ENCODE data around the gene ABLIM2. TPM values are rescaled to one million over a fixed set of nuclear protein-coding genes. Genes with fewer than 3 reads are reported as not detected.

ABLIM2 gene
- total RNA-seq, 1 experiment from 2014 or later: 1.0 TPM

GRCh38 chr4:8179771-8180170, 21.2 kb upstream of the ABLIM2 start:
- no peaks in the 10 kb centered on the region for H3K36me3 Mint-ChIP-seq (ENCODE audit: insufficient read depth in 1 of 3, low read depth in 3 of 3)
- H3T11ph ChIP-seq (ENCODE audit: low read length): no peak overlapping the region
- H2BK12ac ChIP-seq (ENCODE audit: insufficient read length, low read depth, low read length): no peak overlapping the region
- H4K20me1 ChIP-seq (ENCODE audit: control insufficient read depth, insufficient read depth, insufficient read length): no peaks in the 10 kb centered on the region
- no peak overlapping the region for H2BK5ac ChIP-seq (ENCODE audit: insufficient read length, low read length)
- H3K18ac ChIP-seq (ENCODE audit: insufficient read length, low read depth, low read length): no peak overlapping the region
- no peak overlapping the region for H3K4me3 Mint-ChIP-seq
- H4K5ac ChIP-seq (ENCODE audit: insufficient read length, low read depth, low read length): no peak overlapping the region
- H3K27ac Mint-ChIP-seq: no peak overlapping the region; a peak in 1 of 7 replicates
- TF ChIP-seq, protein P1, sequence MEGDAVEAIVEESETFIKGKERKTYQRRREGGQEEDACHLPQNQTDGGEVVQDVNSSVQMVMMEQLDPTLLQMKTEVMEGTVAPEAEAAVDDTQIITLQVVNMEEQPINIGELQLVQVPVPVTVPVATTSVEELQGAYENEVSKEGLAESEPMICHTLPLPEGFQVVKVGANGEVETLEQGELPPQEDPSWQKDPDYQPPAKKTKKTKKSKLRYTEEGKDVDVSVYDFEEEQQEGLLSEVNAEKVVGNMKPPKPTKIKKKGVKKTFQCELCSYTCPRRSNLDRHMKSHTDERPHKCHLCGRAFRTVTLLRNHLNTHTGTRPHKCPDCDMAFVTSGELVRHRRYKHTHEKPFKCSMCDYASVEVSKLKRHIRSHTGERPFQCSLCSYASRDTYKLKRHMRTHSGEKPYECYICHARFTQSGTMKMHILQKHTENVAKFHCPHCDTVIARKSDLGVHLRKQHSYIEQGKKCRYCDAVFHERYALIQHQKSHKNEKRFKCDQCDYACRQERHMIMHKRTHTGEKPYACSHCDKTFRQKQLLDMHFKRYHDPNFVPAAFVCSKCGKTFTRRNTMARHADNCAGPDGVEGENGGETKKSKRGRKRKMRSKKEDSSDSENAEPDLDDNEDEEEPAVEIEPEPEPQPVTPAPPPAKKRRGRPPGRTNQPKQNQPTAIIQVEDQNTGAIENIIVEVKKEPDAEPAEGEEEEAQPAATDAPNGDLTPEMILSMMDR (conservative IDR thresholded peaks at IDR 0.05): no peak
- no CpG with 5 or more reads among the region's 9 CpGs for WGBS (ENCODE audit: extremely low coverage, insufficient read length, low lambda C conversion rate)
- H3K4me1 Mint-ChIP-seq: peaks cover 0 to 2% of the 10 kb centered on the region in 2 experiments; a peak in 1 of 4 replicates
- no peak overlapping the region for H2BK120ac ChIP-seq (ENCODE audit: low read depth, low read length, poor library complexity, severe bottlenecking)
- H3K27ac ChIP-seq (ENCODE audit: insufficient read length, low read depth, low read length): no peak overlapping the region
- no peaks in the 10 kb centered on the region for H3K27me3 ChIP-seq (ENCODE audit: insufficient read depth, low read length)
- H3K23me2 ChIP-seq (ENCODE audit: insufficient read length, low read depth, low read length, poor library complexity, severe bottlenecking): no peaks in the 10 kb centered on the region
- no peak overlapping the region for H2BK20ac ChIP-seq (ENCODE audit: low read depth, low read length, poor library complexity, severe bottlenecking)
- H3K27me3 Mint-ChIP-seq (ENCODE audit: low read depth): peaks cover 2% of the 10 kb centered on the region; the same call in 1 of the 2 replicates
- H4K91ac ChIP-seq (ENCODE audit: insufficient read length, low read depth, low read length): no peak overlapping the region
- no peak overlapping the region for H3K23ac ChIP-seq (ENCODE audit: insufficient read length, low read depth, low read length)
- no peak overlapping the region for H2BK15ac ChIP-seq (ENCODE audit: low read depth, low read length)
- H3K79me2 ChIP-seq (ENCODE audit: insufficient read depth, low read length): no peaks in the 10 kb centered on the region
- DNase-seq: no peak
- H3K9ac ChIP-seq (ENCODE audit: extremely low read depth, insufficient read length, low read length): no peak overlapping the region
- H3K56ac ChIP-seq (ENCODE audit: insufficient read length, low read depth, low read length): no peak overlapping the region
- no peaks in the 10 kb centered on the region for H3K9me3 ChIP-seq (ENCODE audit: control insufficient read depth, low read depth, low read length)
- no peak overlapping the region for H3K4ac ChIP-seq (ENCODE audit: low read depth, low read length)
- H4K8ac ChIP-seq (replicated peaks; ENCODE audit: insufficient read length, low read depth, low read length): no peak overlapping the region
- H3K14ac ChIP-seq (ENCODE audit: insufficient read depth, low read length): no peak overlapping the region
- no peak overlapping the region for H3K4me2 ChIP-seq (ENCODE audit: insufficient read depth, insufficient read length, low read length)
- no peaks in the 10 kb centered on the region for H3K4me1 ChIP-seq (ENCODE audit: insufficient read depth, low read length)
- H2AK5ac ChIP-seq (ENCODE audit: insufficient read length, low read length): no peak overlapping the region
- H3K79me1 ChIP-seq (ENCODE audit: insufficient read depth, low read depth, low read length, poor library complexity, severe bottlenecking): no peaks in the 10 kb centered on the region
- H3K9me3 Mint-ChIP-seq: peaks cover 4% of the 10 kb centered on the region in 2 experiments; a peak in 2 of 5 replicates
- H2AFZ ChIP-seq (ENCODE audit: low read length): no peak overlapping the region
